Globus pallidus (tissue), 1 donor: Measurements from ENCODE around the gene TENM3.

ENCODE experiments used
- DNase-seq: peaks from one replicate; pipeline ENCODE4 v3.0.0-alpha.2; 2015; ENCODE audit warnings: low spot score

Gene TENM3

DNA sequence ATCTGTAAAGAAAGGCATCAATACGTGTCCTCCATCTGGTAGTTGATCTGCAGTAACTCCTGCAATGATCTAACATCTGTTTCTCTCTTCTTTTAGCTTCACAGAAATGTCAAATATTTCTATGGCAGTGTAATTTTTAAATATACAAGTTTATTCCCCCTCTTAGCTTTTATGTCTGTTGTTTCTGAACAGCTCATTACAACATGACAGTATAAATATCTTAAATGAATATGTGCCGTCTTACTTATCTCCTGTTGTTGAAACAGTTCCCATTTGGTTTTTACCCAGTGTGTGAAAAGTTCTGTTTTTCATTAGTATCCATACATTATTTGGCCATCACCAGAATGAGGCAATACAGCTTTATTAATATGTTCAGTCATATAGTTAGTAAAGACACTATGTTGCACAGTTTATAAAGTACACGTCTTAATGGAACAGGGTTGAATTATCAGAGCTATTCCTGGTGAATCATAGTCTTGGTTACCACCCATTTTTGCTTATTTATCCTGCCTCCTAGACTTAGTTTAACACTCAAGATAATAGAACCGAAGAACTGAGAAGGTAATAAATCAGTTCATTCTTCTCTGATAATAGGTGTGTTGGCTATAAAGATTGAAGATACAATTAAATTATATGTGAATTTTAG lies 321.6 kb downstream of the TENM3 start:
- DNase-seq: no peak

DNA sequence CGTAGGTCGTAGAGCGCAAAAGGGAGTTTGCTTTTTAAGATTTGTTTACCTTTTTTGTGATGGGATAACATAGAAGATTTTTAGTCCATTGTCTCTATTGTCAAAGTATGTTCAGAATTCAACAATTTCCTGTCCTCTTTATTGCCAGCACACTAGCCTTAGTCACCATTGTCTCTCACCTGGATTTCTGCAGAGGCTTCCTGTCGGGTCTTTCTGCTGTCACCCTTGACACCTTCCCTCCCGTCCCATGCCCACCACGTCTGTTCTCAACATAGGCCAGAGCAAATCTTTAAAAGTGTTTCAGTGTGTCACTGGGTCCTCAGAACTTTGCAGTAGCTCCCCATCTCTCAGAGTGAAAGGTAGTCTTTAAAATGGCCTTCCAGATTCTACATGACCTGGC lies 323.9 kb downstream of the TENM3 start:
- no peak for DNase-seq

DNA sequence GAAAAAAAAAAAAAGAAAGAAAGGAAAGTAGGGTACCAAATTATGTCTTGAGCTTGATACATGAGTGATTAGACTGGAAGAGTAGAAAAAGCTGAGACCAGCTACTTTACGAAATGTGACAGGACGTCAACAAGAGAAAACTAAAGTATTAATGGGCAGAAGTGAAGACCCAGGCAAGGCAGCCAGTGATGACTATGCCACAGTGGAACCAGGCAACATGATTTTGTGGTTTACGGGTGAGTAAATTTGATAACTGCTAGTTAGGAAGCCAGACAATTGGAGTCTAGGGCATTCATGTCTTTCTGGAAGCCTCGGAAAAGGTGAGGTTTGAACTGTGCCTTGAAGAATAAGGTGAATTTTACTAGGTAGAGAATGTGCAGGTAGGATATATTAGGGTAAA lies 326.4 kb downstream of the TENM3 start:
- DNase-seq: no peak

DNA sequence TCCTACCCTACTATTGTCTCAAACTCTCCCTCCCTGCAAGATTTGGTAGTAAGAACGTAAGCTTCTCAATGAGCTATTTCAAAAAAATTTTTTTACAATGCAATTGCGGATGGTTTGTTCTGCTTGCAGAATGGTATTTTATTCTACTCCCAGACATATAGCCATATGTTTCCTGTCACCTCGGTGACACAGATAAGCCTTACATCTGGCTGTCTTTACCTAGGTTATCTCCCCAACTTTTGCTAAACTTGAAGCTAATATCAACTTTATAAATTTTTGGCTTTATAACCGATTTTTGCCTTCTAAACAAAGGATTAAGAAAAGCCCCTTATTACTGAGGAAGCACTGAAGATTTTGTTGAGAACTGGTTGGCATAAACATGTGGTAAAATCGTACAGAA lies 331.5 kb downstream of the TENM3 start:
- DNase-seq: no peak

DNA sequence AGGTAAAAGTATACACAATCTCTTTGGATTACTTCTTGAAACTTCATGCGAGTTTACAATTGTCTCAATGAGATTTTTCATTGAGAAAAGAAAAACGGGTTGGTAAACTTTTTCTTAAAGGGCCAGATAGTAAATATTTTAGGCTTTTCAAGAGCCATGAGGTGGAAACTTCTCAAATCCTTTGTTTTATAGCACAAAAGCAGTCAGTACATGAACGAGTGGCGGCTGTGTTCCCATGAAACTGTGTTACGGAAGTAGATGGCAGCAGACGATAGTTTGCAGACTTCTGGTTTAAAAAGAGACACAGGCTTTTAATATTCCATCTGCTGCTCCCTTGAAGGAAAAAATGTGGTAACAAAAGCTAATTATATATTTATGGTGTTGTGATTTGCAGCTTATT lies 332.0 kb downstream of the TENM3 start:
- DNase-seq: no peak

DNA sequence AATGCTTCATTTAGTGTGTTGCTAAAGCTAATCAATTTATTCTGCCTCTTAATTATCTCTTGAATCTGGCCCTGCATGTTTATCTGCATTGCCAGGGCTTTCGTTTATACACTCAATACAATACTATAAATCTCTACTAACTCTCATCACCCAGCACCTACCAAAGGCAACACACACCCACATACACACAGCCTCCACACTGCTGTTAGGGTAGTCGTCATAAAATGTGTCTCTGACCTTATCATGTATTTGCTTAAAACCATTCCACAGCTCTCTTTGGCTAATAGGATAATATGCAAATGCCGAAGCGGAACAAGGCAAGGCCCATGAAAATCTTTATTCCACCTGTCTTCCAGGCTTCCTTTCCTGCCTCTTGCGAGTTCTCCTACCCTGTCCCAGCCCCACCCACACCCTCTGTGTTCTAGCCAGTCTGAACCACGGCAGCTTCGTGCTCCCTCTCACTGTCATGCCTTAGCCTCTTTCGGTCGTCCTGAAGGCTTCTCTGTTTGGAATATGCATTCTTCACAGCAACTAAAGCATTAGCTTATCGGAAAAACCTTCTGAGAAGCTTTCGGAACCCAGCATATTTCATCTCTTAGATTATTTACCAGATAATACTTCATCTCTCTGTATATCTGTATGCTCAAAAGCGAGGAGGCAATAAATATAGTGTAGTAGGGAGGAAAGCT lies 333.5 kb downstream of the TENM3 start:
- no peak for DNase-seq

DNA sequence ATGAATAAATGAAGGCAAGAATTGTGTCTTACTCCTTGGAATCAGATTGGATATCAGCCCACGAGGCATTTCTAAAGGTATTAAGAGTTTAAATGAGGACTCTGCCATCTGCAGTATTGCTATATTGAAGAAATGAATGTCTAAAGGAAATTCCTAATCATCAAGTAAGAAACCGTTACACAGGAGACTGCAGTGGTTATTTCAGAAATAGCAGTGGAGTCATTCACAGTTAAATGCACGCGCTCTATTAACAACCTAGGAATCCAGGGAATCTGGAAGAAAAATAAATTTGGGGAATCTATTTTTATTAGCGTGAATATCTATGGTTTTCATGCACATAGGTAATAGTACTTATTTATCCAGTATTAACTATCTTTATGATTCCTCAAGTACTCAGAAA lies 334.2 kb downstream of the TENM3 start:
- DNase-seq: no peak

DNA sequence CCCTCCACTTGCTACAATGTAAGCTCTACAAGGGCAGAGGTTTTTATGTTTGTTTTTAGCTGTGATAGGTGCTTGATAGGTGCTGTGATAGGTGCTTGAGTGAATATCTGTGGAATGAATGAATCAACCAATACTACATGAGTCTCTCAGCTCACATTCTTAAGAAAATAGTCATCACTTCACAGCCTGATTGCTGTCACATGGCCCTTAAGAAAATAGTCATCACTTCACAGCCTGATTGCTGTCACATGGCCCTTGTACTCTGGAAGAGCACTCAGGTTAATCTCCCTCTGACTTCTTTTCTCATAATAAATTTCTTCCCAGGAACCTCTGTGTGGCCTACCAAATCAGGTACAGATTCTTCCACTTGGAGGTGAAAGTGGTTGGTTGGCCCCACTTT lies 335.2 kb downstream of the TENM3 start:
- DNase-seq: no peak

DNA sequence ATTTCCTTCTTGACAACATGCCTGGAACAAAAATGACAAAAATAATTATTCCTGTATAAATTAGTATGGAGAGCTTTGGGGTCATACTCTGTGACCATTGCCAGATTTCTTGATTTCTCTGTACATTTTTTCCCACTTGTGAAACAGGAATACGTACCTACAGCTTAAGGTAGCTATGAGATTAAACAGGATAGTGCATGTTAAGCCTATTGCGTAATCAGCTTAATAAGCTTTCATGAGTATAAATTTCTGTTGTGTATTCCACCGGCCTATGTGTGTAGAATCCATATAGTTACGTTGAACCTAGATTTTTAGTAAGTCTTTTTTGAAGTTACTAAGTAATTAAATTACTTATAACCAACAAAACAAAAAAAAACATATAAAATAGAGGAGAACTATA lies 339.0 kb downstream of the TENM3 start:
- DNase-seq: no peak

DNA sequence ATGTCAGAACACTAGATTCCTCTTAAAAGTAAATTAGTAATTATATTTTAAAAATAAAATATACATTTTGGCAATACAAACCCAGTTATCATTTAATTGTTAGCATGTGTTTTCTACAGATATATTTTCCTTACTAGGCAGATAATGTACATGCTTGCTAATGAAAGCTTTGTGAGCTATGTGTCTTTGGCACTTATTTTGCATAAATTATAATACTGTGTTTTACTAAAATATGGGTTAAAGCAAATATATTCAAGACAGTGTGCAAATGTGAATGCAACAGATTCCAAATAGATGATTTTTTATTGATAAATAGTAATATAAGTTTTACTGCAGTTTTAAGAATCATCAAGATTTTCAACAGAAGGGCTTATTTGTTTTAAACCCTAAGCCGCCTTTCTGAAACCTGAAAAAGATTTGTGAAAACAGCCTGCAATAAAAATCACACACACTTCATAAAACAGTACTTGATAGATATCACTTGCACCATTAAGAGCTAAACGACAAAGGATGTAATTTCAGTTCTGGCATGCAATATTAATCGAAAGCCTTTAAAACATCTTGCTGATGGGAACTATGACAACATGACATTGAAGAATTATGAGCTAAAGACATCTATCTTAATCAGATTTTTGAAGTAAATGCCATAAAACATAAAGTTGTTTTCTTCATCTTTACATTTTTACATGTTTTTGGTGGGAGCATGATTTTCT lies 340.7 kb downstream of the TENM3 start:
- no peak for DNase-seq

DNA sequence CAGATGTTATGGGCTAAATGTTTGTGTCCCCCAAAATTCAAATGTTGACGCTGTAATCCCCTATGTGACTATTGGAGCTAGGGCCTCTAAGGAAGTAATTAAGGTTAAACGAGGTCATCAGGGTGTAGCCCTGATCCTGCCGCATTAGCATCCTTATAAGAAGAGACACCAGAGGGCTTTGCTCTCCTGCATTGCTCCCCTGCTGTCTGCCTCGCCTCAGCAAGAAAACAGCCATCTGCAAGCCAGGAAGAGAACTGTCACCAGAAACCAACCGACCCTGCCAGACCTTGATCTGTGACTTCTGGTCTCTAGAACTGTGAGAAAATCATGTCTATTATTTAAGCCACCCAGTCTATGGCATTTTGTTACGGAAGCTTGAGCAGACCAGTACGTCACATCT lies 342.1 kb downstream of the TENM3 start:
- DNase-seq: no peak

DNA sequence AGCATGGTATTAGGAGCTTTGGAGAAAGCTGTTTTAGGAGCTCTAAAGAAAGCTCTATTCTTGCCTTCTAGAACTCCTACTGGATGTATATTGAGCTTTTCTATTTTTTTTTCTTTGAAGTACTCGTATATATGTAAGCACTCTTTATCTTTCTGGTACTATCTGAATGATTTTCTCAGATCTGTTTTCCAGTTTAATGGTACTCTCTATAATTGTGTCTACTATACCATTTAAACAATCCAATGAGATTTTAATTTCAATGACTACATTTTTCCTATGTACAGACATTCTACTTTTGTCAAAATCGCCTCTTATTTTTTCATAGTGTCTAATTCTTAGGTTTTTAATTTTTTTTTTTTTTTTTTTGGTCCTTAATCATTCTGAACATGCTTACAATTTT lies 345.9 kb downstream of the TENM3 start:
- DNase-seq: no peak

DNA sequence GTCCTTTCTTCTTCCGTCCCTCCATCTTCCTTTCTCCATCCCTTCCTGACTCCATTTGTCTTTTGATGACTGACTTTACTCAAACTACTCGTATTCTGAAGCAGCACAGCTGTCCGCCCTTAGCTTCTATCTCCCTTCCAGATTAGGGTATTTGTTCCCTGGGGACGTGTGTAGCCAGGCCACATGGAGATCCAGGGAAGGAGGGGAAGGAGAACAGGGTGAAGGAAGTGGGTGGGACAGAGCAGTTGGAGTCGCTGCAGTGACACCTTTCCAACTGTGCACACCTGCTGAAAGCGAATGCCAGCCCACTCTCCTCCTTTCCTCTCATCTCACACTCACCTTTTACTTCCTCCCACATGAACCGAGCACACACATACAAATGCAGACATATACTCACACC lies 350.2 kb downstream of the TENM3 start:
- DNase-seq: no peak

DNA sequence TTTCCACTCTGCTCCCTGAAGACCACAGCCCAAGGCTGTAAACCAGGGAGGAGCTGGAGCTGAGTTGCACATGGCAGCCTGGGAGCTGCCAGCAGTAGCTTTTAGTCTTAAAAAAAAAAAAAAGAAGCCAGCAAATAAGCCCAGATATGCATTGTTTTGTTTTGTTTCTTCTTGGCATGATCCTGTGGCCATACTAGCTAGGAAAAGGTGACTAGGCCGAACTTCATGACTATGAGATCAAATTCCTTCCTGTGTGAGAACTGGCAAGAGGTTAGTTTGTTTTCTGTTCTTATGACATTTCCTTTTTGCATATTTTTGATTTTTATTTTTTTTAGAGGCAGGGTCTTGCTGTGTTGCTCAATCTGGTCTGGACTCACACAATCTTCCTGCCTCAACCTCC lies 350.7 kb downstream of the TENM3 start:
- no peak for DNase-seq

DNA sequence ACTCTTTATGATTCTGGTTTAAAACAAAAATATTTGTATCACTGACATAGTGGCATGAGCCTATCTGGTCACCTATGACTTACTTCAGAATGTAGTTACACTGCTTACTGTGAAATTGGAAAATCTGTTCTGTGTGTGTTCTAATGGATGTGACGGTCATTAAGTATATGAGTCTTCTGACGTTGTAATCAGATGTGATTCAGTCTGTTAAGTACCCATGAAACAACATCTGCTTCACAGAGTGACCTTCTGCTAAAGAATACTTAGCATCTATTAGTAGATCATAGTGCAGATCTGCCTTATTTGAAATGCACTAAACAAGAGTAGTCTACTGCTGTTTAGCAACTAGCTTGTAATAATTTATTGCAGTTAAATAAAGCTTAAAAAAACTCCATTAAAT lies 356.9 kb downstream of the TENM3 start:
- DNase-seq: no peak

DNA sequence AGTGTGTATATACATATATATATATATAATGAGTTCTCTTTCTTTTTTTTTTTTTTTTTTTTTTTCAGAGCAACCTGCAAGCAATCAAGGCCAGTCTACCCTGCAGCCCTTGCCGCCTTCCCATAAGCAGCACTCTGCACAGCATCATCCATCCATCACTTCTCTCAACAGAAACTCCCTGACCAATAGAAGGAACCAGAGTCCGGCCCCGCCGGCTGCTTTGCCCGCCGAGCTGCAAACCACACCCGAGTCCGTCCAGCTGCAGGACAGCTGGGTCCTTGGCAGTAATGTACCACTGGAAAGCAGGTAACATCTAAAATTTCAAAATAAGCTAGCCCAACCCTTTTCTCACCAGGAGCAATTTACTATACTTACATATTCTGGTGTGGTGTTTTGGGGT lies 357.7 kb downstream of the TENM3 start:
- no peak for DNase-seq

DNA sequence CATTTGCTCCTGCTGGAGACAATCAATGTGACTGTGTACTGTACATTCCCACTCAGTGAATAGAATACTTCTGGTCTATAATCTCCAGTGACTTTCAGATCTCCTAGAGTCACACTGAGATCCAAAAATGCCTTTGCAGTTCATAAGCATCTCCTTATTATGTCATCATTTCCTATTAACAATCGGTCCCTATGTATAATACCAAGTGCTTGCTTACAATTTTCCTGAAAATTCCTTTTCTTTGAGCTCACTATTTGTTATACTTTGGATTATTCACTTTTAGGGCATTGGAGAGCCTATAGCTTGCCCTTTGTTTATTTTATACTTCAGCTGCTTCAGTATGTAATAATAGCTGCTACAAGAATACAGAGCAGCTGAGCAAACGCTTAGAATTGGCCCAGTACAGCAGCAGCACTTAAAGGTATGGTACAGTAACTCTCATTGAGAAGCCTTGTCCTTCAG lies 361.0 kb downstream of the TENM3 start:
- DNase-seq: no peak

DNA sequence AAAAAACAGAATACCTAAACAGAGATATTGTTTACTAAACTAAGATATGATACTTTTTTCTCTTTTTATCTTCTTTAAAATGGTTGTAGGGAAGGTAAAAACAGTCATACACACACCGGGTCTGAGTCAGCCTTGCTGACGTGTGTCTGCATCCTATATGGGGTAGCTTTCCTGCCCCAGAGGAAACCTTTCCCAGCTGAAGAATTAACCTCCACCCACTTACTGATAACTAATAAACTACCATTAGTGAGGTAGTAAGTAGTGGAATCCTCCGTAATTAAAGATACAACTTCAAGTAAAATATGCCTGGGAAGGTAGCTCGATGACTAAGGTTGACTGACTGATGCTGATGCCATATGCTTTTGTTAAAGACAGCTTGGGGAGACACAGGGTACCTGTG lies 361.8 kb downstream of the TENM3 start:
- DNase-seq: no peak

DNA sequence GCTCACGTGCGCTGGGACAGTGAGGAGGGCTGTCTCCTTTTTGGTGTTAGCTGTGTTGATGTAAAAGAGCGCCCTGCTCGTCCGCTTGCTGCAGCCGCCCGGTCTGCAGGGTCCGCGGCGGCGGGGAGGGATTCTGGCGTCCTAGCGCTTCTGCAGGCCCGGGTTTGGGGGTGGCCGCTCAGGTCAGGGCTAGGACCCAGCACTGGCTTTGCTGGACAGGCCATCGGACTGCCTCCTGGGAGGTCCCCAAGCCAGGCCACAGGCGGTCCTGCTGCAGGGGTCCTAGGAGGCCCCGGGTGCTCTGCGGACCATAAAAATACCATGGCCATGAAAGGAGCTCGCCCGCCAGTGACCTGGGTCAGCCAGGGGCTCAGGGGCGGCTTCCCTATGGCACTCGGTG lies 365.3 kb downstream of the TENM3 start:
- DNase-seq: no peak

DNA sequence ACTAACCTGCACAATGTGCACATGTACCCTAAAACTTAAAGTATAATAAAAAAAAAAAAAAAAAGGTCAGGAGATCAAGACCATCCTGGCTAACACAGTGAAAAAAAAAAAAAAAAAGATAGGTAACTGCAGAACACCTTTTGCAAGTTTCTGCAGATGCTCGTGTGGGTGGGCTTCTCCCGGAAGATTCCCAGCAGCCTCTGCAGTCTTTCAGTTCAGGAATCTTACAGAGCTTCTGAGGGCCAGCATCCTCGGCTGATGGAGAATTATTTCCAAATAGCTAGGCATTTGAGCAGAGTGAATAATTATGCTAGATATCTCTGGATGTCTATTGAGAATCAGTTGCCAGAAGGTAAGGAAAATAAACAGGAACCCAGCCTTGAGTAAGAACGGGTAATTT lies 373.3 kb downstream of the TENM3 start:
- DNase-seq: no peak

DNA sequence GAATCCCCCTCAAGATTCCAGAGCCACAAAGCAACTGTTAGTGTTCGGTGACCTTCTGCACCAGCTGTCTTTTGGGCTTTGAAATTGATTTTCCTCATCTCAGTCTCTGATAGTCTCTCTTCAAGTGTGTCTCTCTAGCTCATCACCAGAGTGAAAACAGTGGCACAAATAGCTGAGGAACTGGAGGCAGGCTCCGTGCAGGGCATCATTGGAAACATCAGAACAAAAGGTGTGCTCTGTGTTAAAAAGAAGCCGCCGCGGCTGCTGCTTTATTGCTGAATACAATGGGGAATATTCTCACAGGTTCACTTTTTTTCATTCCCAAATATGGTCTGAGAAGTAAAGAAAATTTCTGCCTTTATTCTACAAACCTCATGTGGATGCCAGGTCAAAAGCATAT lies 376.5 kb downstream of the TENM3 start:
- no peak for DNase-seq

DNA sequence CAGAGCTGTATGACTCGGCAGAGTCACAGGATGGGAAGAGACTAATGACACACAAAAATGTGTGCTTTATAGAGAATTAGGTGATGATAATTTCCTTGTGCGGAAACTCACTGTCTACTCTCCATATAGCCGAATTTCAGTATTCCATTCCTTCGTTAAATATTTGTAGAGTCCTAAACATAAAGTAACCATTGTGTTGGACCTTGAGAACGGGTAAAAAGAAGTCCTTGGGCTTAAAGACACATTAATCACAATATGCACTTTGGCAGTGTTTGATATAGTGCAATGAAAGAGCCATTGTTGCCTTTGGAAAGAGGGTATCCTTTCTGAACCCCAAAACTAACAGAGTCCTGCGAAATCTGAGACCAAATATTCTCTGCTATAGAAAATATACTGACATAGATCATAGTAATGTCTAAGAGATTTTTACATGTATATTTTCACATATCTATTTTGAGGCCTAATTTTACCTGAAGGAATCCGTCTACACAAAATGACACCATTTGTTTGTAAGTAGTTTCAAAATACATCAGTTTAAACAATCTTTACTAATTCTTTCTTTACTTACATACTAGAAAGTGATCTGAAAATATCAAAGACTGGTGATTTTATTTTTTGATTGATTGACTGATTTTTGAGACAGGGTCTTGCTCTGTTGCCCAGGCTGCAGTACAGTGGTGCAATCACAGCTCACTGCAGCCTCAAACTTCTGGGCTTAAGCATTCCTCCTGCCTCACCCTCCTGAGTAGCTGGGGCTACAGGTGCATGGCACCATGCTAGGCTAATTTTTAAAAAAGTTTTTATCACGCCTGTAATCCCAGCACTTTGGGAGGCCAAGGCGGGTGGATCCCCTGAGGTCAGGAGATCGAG lies 377.1 kb downstream of the TENM3 start:
- DNase-seq: no peak

DNA sequence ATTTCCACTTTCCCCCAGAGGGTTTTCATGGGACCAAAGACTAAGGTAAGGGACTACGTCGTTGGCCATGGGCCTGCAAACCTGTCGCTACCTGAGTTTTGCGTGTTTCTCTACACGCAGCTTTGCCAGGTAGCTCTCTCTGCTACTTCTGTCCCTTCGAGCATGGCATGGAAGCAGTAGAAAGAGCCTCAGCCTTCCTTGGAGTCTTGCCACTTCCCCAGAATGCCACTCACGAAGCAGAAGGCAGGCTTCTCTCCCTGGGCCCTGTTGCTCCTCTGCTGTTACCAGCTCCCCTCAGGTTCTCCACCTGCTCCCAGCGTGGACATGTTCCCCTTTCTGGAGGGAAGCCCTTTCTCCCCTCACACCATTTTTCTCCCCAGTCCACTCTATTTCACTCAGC lies 381.1 kb downstream of the TENM3 start:
- no peak for DNase-seq
